ENCODE data around the gene KCND2.
"Not testable (repeated sequence)": the region's sequence is repeated elsewhere in the genome, so short reads cannot be mapped to it uniquely, and the experiment has no call there.

KCND2 gene

DNA sequence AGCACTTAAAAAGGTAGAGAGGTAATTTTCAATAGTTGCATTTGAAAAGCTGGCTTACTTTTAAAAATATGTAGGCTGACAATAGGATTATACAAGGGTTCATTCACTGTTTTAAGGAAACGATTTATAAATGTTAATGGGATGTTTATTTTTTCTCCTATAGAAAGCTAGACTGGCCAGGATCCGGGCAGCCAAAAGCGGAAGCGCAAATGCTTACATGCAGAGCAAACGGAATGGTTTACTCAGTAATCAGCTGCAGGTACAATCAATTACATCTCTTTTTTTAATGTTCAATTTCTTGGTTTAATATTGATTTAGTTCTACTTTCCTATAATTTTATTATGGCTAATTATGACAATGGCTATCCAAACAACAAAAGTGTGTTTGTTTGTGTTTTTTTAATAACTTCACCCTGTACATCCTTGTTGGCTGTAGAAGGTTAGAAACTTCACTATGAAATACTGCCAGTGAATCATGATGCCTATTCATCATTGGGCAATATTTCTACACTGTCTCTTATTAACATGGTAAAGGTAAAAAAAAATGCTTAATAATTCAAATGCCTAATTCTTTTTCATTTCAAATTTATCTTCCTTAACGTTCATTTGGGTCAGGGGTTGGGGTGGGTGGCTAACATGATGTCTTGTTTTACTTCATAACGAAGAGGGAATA, 468.5 kb downstream of the KCND2 start:
- no peaks in the 10 kb centered on the region for H3K4me1 Mint-ChIP-seq (ENCODE audit: low read depth)
- no peaks in the 10 kb centered on the region for H3K9me3 Mint-ChIP-seq
- peaks cover 4% of the 10 kb centered on the region for H3K27me3 Mint-ChIP-seq (ENCODE audit: low read depth)

DNA sequence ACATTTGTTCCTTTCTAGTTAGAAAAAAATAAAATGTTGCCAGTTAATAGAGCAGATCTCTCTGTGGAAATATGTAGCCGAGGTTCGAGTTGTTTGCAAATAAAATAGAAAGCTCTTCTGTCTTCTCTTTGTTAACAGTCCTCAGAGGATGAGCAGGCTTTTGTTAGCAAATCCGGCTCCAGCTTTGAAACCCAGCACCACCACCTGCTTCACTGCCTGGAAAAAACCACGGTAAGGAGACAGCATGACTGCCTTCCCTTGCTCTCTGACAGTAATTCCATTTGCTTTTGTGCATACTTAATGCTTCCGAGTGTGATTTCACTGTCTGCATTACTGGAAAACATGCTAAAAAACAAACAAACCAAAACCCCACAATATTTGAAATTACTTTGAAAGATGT, 469.4 kb downstream of the KCND2 start:
- no peak overlapping the region for H3K4me3 Mint-ChIP-seq
- no peaks in the 10 kb centered on the region for H3K9me3 Mint-ChIP-seq
- no peaks in the 10 kb centered on the region for H3K36me3 Mint-ChIP-seq (ENCODE audit: low read depth)
- peaks cover 4% of the 10 kb centered on the region for H3K27me3 Mint-ChIP-seq (ENCODE audit: low read depth)
- H3K27ac Mint-ChIP-seq, result no peak overlapping the region
- no peaks in the 10 kb centered on the region for H3K4me1 Mint-ChIP-seq (ENCODE audit: low read depth)

More for the DNA sequence above, 468.5 kb downstream of the KCND2 start:
- Mint-ChIP-seq H3K4me3 (no peak overlapping the region), H3K27ac (no peak overlapping the region), H3K36me3 (ENCODE audit: low read depth) (no peaks in the 10 kb centered on the region)

DNA sequence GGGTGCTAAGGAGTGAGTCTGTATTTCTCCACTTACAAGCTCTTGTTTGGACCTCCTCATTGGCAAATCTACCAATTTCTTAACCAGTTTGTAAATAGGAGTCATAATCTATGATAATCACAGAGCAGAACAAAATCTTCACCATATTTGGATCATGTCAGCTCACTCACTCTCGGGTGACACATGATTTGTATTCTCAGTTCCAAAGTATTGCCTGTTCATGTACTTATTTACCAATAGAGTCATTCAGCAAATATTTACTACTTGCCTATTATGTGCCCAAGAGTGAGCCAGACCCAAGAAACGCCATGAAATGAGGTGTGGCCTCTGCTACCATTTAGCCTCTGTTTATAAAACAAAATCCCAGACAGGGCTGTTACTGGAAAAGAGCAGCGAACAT, 470.2 kb downstream of the KCND2 start:
- H3K4me1 Mint-ChIP-seq (ENCODE audit: low read depth), result no peaks in the 10 kb centered on the region
- H3K27ac Mint-ChIP-seq, result no peak overlapping the region

DNA sequence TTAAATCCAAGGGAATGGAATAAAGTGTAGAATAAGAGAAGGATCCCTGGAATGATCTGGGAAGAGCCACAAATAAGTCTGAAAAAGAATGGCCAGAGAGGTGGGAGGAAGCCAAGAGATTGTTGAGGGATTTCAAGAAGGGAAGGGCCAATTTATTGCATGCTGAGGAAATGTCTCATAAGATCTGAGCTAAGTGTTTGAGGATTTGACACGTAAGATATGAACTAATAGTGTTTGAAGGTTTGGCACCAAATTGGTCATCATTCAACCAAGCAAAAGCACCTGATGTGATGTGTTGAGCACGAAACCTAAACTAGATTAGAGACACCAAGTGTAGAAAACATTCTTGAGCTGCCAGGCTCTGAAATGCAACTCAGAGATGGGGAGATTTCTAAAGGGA, 487.1 kb downstream of the KCND2 start:
- H3K27ac Mint-ChIP-seq, result no peak overlapping the region
- H3K4me1 Mint-ChIP-seq (ENCODE audit: low read depth), result no peaks in the 10 kb centered on the region
- no peaks in the 10 kb centered on the region for H3K36me3 Mint-ChIP-seq (ENCODE audit: low read depth)

More for the DNA sequence above, 470.2 kb downstream of the KCND2 start:
- no peaks in the 10 kb centered on the region for H3K36me3 Mint-ChIP-seq (ENCODE audit: low read depth)
- H3K9me3 Mint-ChIP-seq, result no peaks in the 10 kb centered on the region
- no peak overlapping the region for H3K4me3 Mint-ChIP-seq
- peaks cover under 1% of the 10 kb centered on the region for H3K27me3 Mint-ChIP-seq (ENCODE audit: low read depth)

DNA sequence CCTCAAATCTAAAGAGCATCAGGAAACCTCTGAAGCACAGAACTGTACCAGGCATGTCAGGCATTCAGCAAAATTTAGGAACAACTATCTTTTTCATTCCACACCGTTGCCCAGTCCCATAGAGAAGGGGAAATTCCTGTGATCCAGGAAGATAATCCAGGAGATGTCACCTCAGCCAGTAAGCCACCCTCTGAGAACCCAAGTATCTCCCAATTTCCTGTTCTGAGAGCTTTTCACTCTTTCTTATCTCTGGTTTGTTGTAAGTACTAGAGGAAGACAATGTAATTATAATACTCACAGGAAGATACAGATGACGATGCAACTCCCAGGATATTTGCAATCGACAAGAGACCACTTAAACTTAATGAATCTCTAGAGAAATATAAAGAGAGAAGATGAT, 487.9 kb downstream of the KCND2 start:
- H3K27ac Mint-ChIP-seq, result no peak overlapping the region
- H3K4me1 Mint-ChIP-seq (ENCODE audit: low read depth), result no peaks in the 10 kb centered on the region
- H3K36me3 Mint-ChIP-seq (ENCODE audit: low read depth), result no peaks in the 10 kb centered on the region
- no peaks in the 10 kb centered on the region for H3K9me3 Mint-ChIP-seq
- no peaks in the 10 kb centered on the region for H3K27me3 Mint-ChIP-seq (ENCODE audit: low read depth)
- no peak overlapping the region for H3K4me3 Mint-ChIP-seq

More for the DNA sequence above, 487.1 kb downstream of the KCND2 start:
- Mint-ChIP-seq H3K9me3 (no peaks in the 10 kb centered on the region), H3K27me3 (ENCODE audit: low read depth) (no peaks in the 10 kb centered on the region), H3K4me3 (no peak overlapping the region)

DNA sequence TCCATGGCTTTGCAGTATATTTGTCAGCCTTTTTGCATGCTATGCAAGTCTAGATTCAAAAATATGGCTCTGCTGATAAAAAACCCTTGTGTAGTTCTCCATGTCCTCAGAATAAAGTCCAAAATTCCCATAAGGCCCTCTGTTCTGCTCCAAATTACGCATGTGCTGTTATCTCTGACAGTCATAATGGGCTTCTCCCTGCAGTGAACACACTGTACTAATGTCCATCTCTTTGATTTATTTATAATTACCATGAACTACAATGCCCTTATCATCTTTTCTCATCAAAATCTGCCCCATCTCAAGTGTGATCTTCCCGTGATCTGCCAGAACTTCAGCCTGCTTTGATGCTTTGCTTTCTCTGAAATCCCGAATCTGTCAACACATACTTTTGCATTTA, 497.2 kb downstream of the KCND2 start:
- no peak overlapping the region for H3K27ac Mint-ChIP-seq
- H3K4me1 Mint-ChIP-seq (ENCODE audit: low read depth), result no peaks in the 10 kb centered on the region
- H3K27me3 Mint-ChIP-seq (ENCODE audit: low read depth), result no peaks in the 10 kb centered on the region
- H3K9me3 Mint-ChIP-seq, result no peaks in the 10 kb centered on the region
- no peaks in the 10 kb centered on the region for H3K36me3 Mint-ChIP-seq (ENCODE audit: low read depth)
- no peak overlapping the region for H3K4me3 Mint-ChIP-seq

DNA sequence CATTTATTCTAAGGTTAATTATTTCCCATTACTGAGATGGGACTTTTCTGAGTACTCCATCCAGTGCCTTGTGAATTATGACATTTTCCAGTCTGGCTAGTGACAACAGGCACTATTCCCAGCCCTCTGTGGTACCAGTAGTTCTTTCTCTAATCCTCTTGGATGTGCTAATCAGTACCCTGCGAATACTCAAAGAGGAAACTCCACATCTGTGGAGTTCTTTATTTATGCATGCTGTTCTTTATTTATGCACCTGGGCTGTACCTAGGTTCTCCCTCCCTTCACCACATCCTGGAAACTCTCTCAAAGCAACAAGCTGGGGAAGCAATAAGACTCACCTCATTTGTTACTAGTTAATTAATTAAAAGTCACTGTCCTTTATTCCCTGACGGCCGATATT, 501.5 kb downstream of the KCND2 start:
- H3K27me3 Mint-ChIP-seq (ENCODE audit: low read depth), result no peaks in the 10 kb centered on the region
- no peak overlapping the region for H3K27ac Mint-ChIP-seq
- no peaks in the 10 kb centered on the region for H3K36me3 Mint-ChIP-seq (ENCODE audit: low read depth)
- H3K9me3 Mint-ChIP-seq, result no peaks in the 10 kb centered on the region
- no peak overlapping the region for H3K4me3 Mint-ChIP-seq
- H3K4me1 Mint-ChIP-seq (ENCODE audit: low read depth), result no peaks in the 10 kb centered on the region

DNA sequence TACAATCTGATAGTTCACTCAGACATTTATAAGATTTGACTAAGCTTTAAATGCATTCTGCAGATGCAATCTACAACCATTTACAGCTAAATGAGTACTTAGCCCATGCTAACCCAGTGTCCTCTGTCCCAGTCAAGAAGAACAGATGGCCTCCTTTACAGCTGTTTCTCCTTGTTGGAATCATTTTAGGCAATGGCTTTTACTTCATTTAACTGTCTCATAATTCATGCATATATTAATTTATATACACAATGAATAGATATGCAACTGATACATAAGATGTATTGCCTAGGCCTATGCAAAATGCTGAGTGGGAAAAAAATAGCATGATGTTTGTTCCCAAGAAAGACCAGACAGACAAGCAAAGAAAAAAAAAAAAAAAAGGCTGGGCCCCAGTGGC, 502.8 kb downstream of the KCND2 start:
- Mint-ChIP-seq H3K9me3 (no peaks in the 10 kb centered on the region), H3K4me3 (no peak overlapping the region), H3K27ac (no peak overlapping the region), H3K36me3 (ENCODE audit: low read depth) (no peaks in the 10 kb centered on the region), H3K4me1 (ENCODE audit: low read depth) (no peaks in the 10 kb centered on the region), H3K27me3 (ENCODE audit: low read depth) (no peaks in the 10 kb centered on the region)

DNA sequence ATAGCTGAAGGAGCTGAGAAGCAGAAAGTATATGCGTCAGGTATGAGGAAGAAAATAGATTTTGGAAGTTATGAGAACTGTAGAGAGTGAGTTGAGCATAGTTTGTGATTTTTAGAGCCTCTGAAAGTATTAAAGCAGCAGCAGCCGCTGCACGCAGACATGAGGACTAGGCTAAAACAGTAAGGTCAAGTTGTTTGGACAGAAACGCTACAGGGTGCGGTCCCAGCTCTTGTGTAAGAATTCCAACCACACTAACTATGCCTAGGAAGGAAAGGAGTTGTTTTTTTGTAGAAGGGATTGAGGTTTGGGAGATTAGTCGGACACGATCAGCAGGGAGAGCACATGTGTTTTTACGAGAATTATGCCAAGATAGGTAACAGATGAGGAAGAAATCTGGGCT, 506.1 kb downstream of the KCND2 start:
- not testable (repeated sequence) for H3K4me1 Mint-ChIP-seq (ENCODE audit: low read depth); H3K27me3 Mint-ChIP-seq (ENCODE audit: low read depth); H3K36me3 Mint-ChIP-seq (ENCODE audit: low read depth); H3K9me3 Mint-ChIP-seq; H3K27ac Mint-ChIP-seq; H3K4me3 Mint-ChIP-seq

DNA sequence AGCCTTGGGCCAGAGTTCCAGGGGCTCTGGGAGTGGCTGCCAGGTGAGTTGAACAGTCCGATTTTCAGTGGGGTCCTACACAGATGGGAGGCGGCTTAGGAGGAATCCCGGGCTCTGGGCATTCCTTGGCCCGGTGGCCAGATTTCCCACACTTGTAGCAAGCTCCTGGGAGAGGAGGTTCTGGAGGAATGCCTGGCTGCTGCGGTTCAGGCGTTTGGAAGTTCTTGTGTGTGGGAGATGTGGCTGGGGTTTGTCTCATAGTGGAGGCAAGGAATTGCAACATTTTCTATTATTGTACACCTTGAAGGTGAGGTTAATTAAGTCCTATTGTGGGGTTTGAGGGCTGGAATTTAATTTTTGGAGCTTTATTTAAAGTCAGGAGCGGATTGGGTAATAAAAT, 507.5 kb downstream of the KCND2 start:
- not testable (repeated sequence) for H3K9me3 Mint-ChIP-seq; H3K27ac Mint-ChIP-seq; H3K4me1 Mint-ChIP-seq (ENCODE audit: low read depth); H3K36me3 Mint-ChIP-seq (ENCODE audit: low read depth); H3K4me3 Mint-ChIP-seq; H3K27me3 Mint-ChIP-seq (ENCODE audit: low read depth)

DNA sequence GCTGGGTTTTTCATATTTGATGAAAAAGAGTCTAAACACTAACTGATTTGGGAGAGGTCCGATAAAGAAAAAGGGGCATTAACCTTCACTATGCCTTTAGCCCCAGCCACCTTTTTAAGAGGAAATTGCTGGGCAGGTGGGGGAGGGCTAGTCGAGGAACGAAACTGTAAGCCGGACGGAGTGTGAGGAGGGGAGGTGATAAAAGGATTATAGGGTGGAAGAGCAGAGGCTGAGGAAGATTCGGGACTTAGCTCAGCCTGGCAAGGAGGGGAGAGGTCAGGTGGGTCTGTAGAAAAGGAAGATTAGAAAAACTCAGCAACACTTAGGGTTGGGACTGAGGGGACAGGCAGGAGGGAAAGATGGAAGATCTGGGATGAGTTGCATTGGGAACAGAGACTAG, 508.0 kb downstream of the KCND2 start:
- Mint-ChIP-seq H3K9me3 (no peaks in the 10 kb centered on the region), H3K4me1 (ENCODE audit: low read depth) (no peaks in the 10 kb centered on the region), H3K27ac (no peak overlapping the region), H3K27me3 (ENCODE audit: low read depth) (no peaks in the 10 kb centered on the region), H3K4me3 (no peak overlapping the region), H3K36me3 (ENCODE audit: low read depth) (no peaks in the 10 kb centered on the region)

DNA sequence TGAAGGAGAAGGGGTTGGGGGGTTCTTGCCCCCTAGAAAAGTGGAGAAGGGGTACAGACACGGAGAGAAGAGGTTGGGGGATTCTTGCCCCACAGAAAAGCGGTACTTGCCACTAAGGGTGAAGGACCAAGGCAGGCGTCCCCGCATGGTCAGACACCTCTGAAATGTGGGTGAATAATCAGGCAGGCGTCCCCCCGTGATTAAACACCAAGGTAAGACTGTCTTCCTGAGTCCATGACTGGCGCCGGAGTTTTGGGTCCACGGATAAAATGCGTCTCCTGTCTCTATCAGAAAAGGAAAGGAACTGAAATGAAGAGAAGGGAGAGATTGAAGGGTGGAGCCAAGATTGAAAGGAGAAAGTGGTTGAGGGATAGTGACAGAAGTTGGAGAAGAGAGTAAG, 508.9 kb downstream of the KCND2 start:
- H3K27ac Mint-ChIP-seq; H3K36me3 Mint-ChIP-seq (ENCODE audit: low read depth); H3K4me3 Mint-ChIP-seq; H3K27me3 Mint-ChIP-seq (ENCODE audit: low read depth); H3K9me3 Mint-ChIP-seq; H3K4me1 Mint-ChIP-seq (ENCODE audit: low read depth): not testable (repeated sequence)

DNA sequence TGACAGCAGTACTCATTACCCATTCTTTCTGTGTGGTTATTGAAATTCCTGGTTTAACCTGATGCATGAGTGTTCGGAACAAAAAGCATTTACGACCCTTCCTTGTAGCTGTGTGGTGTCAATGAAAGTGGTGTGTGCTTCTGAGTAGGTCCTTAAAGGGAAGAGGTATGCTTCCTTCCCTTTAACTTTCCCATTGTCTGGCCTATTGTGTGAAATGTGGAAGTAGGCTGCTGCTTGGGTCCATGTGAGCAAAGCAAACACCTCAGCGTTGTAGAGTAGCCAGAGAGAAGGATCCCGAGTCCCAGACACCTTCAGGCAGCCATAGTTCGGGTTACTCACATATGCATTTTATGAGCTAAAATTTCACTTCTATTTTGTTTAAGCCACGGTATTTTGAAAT, 510.3 kb downstream of the KCND2 start:
- H3K4me3 Mint-ChIP-seq, result no peak overlapping the region
- H3K27ac Mint-ChIP-seq, result no peak overlapping the region
- H3K36me3 Mint-ChIP-seq (ENCODE audit: low read depth), result no peaks in the 10 kb centered on the region
- H3K9me3 Mint-ChIP-seq, result no peaks in the 10 kb centered on the region
- H3K4me1 Mint-ChIP-seq (ENCODE audit: low read depth), result no peaks in the 10 kb centered on the region
- no peaks in the 10 kb centered on the region for H3K27me3 Mint-ChIP-seq (ENCODE audit: low read depth)

DNA sequence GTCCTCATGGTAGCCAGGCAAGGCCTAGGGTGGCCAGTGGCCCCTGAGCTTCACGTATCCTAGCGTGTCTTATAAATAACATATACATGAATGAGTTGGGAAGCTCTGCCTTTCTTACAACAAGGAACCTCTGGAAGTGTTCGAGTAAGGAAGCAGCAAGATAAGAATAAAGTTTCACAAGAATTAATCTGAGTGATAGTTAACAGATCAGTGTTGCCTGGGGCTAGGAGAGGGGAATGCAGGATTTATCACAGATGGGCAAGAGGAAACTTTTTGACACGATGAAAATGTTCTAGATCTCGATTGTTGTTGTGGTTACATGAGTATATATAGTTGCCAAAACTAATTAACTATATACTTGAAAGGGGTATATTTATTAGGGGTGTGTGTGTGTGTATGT, 510.7 kb downstream of the KCND2 start:
- no peaks in the 10 kb centered on the region for H3K4me1 Mint-ChIP-seq (ENCODE audit: low read depth)

DNA sequence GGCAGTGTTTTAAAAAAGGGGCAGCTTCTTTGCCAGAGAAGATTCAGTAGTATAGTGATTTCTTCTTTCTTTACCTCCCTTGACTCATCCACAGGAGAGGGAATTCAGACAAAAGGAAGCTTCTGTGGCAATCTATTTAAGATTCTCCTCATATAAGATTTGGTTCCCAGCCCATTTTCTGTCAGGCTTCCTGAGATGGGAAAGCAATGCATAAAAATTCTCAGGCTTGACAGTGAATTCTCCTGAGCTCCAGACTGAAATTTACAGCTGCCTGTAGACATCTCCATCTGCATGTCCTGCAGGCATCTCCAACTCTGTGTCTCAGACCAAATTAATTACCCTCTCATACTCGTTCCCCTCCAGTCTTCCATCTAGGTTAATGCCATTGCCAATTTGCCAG, 512.1 kb downstream of the KCND2 start:
- H3K27me3 Mint-ChIP-seq (ENCODE audit: low read depth), result peaks cover 3% of the 10 kb centered on the region
- no peaks in the 10 kb centered on the region for H3K9me3 Mint-ChIP-seq
- H3K36me3 Mint-ChIP-seq (ENCODE audit: low read depth), result no peaks in the 10 kb centered on the region
- H3K4me3 Mint-ChIP-seq, result no peak overlapping the region
- H3K27ac Mint-ChIP-seq, result no peak overlapping the region
- H3K4me1 Mint-ChIP-seq (ENCODE audit: low read depth), result no peaks in the 10 kb centered on the region

More for the DNA sequence above, 510.7 kb downstream of the KCND2 start:
- Mint-ChIP-seq H3K9me3 (no peaks in the 10 kb centered on the region), H3K27ac (no peak overlapping the region), H3K4me3 (no peak overlapping the region), H3K36me3 (ENCODE audit: low read depth) (no peaks in the 10 kb centered on the region), H3K27me3 (ENCODE audit: low read depth) (peaks cover 3% of the 10 kb centered on the region)
